ENCODE measurements around the gene SPATA2L.

Gene SPATA2L

DNA sequence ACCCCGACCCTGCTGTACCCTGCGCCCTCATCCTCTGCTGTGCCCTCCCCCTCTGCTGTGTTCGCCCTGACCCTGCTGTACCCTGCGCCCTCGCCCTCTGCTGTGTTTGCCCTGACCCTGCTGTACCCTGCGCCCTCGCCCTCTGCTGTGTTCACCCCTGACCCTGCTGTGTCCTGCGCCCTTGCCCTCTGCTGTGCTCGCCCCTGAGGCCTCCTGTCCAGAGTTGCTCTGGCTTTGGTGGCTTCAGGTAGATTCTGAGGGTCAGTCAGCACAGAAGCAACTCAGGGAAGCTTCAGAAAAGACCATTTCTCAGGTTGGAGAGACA is 31.4 kb upstream of the SPATA2L start:
- no peaks in the 10 kb centered on the region for H3K4me1 ChIP-seq (ENCODE audit: low read length)
- no peaks in the 10 kb centered on the region for H3K36me3 ChIP-seq (replicated peaks; ENCODE audit: insufficient read depth, low read length)
- no peaks in the 10 kb centered on the region for H3K9me3 ChIP-seq (replicated peaks; ENCODE audit: insufficient read depth, low read length)
- TF ChIP-seq EZH2 (optimal IDR thresholded peaks at IDR 0.05; ENCODE audit: low read depth, low read length), result no peak
- TF ChIP-seq, protein P1, sequence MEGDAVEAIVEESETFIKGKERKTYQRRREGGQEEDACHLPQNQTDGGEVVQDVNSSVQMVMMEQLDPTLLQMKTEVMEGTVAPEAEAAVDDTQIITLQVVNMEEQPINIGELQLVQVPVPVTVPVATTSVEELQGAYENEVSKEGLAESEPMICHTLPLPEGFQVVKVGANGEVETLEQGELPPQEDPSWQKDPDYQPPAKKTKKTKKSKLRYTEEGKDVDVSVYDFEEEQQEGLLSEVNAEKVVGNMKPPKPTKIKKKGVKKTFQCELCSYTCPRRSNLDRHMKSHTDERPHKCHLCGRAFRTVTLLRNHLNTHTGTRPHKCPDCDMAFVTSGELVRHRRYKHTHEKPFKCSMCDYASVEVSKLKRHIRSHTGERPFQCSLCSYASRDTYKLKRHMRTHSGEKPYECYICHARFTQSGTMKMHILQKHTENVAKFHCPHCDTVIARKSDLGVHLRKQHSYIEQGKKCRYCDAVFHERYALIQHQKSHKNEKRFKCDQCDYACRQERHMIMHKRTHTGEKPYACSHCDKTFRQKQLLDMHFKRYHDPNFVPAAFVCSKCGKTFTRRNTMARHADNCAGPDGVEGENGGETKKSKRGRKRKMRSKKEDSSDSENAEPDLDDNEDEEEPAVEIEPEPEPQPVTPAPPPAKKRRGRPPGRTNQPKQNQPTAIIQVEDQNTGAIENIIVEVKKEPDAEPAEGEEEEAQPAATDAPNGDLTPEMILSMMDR (IDR thresholded peaks at IDR 0.05; ENCODE audit: low read length), result no peak
- no peak for TF ChIP-seq EZH2phosphoT487 (IDR thresholded peaks at IDR 0.05; ENCODE audit: low read length)
- no peaks in the 10 kb centered on the region for H4K20me1 ChIP-seq (ENCODE audit: insufficient read depth, low read length)
- H3K79me2 ChIP-seq (ENCODE audit: low read length), result peaks cover 16% of the 10 kb centered on the region
- H3K27ac ChIP-seq (ENCODE audit: low read length), result no peak overlapping the region
- H3K9me2 ChIP-seq (replicated peaks; ENCODE audit: insufficient read depth, low read length), result no peaks in the 10 kb centered on the region
- H2AFZ ChIP-seq (ENCODE audit: low read length), result no peak overlapping the region
- H3K4me2 ChIP-seq (ENCODE audit: low read depth, low read length), result no peak overlapping the region
- no peak for DNase-seq
- H3F3A ChIP-seq (ENCODE audit: insufficient read depth, low read length), result no peaks in the 10 kb centered on the region
- no peak overlapping the region for H3K4me3 ChIP-seq (ENCODE audit: low read length)
- H3K27me3 ChIP-seq (replicated peaks; ENCODE audit: insufficient read depth, low read length), result no peaks in the 10 kb centered on the region
- H3K9ac ChIP-seq (ENCODE audit: low read length), result no peak overlapping the region

DNA sequence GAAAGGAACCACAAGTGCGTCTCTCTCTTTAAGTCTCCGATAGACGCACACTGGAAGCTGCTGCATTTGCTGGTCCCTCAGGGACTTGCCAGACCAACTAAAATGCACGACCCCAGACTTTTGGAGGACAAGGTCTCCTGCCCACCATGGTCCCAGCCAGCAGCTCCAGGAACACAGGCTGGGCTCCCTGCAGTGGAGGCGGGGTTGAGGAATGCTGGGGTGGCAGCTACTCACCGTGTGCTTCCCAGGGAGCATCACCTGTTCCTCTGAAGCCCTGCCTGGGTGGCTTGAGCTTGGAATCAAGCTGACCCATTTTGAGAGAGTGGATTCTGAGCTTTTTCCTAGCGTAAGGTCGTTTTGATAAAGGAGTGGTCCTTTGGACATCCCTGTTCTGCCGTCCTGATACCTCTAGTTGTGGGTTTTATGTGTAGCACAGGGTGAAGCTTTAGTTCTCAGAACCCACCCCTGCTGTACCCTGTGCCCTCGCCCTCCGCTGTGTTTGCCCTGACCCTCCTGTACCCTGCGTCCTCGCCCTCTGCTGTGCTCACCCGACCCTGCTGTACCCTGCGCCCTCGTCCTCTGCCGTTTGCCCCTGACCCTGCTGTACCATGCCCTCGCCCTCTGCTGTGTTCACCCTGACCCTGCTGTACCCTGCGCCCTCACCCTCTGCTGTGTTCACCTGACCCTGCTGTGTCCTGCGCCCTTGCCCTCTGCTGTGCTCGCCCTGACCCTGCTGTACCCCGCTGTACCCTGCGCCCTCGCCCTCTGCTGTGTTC is 30.8 kb upstream of the SPATA2L start:
- Histone ChIP-seq H4K20me1 (ENCODE audit: insufficient read depth, low read length) (no peaks in the 10 kb centered on the region), H3K9me2 (replicated peaks; ENCODE audit: insufficient read depth, low read length) (no peaks in the 10 kb centered on the region), H2AFZ (ENCODE audit: low read length) (no peak overlapping the region), H3K79me2 (ENCODE audit: low read length) (peaks cover 12% of the 10 kb centered on the region), H3K9ac (ENCODE audit: low read length) (no peak overlapping the region), H3K9me3 (replicated peaks; ENCODE audit: insufficient read depth, low read length) (no peaks in the 10 kb centered on the region), H3F3A (ENCODE audit: insufficient read depth, low read length) (no peaks in the 10 kb centered on the region), H3K4me3 (ENCODE audit: low read length) (no peak overlapping the region), H3K36me3 (replicated peaks; ENCODE audit: insufficient read depth, low read length) (no peaks in the 10 kb centered on the region), H3K27ac (ENCODE audit: low read length) (no peak overlapping the region), H3K4me1 (ENCODE audit: low read length) (no peaks in the 10 kb centered on the region), H3K4me2 (ENCODE audit: low read depth, low read length) (no peak overlapping the region), H3K27me3 (replicated peaks; ENCODE audit: insufficient read depth, low read length) (no peaks in the 10 kb centered on the region)
- no peak for DNase-seq
- TF ChIP-seq, protein P1 (IDR thresholded peaks at IDR 0.05; ENCODE audit: low read length), result no peak
- TF ChIP-seq EZH2phosphoT487 (IDR thresholded peaks at IDR 0.05; ENCODE audit: low read length), result no peak
- no peak for TF ChIP-seq EZH2 (optimal IDR thresholded peaks at IDR 0.05; ENCODE audit: low read depth, low read length)

DNA sequence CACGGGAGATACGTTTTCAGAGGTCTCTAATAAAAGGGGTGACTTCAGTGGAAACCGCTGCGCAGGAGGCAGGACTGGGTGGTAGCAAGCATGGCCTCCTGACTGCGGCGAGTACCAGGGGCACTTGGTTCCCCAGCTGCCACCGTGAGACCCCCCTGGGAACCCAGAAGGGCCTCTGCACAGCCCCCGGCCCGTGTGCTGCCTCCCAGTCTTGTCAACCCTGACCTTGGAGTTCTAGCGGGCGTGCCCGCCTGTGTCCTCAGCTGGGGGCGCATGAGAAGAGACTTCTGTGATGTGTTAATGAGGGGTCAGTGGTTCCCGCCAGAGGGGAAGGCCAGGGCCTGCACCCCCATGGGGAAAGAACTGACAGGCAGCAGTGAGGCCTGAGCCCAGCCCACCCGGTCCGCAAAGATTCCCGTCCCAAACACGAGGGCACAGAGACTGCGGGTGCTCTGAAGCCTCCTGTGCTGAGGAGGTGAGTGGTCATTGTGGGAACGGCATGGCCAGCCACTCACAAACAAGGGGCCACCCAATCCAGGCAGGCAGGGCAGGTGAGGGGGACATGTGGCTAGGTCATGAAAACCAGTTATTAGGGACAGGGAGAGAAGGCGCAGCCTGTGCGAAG is 29.2 kb upstream of the SPATA2L start:
- H3K4me3 ChIP-seq (ENCODE audit: low read length), result no peak overlapping the region
- no peak overlapping the region for H3K4me2 ChIP-seq (ENCODE audit: low read depth, low read length)
- H3K9ac ChIP-seq (ENCODE audit: low read length), result no peak overlapping the region
- no peak for DNase-seq
- no peaks in the 10 kb centered on the region for H3K27me3 ChIP-seq (replicated peaks; ENCODE audit: insufficient read depth, low read length)
- H4K20me1 ChIP-seq (ENCODE audit: insufficient read depth, low read length), result no peaks in the 10 kb centered on the region
- no peaks in the 10 kb centered on the region for H3K4me1 ChIP-seq (ENCODE audit: low read length)
- no peak overlapping the region for H3K27ac ChIP-seq (ENCODE audit: low read length)
- no peaks in the 10 kb centered on the region for H3F3A ChIP-seq (ENCODE audit: insufficient read depth, low read length)
- H3K9me2 ChIP-seq (replicated peaks; ENCODE audit: insufficient read depth, low read length), result no peaks in the 10 kb centered on the region
- no peaks in the 10 kb centered on the region for H3K9me3 ChIP-seq (replicated peaks; ENCODE audit: insufficient read depth, low read length)
- H3K79me2 ChIP-seq (ENCODE audit: low read length), result peaks cover 3% of the 10 kb centered on the region; the same call in 1 of the 2 replicates
- H2AFZ ChIP-seq (ENCODE audit: low read length), result no peak overlapping the region
- TF ChIP-seq EZH2phosphoT487 (IDR thresholded peaks at IDR 0.05; ENCODE audit: low read length), result no peak
- TF ChIP-seq, protein P1 (IDR thresholded peaks at IDR 0.05; ENCODE audit: low read length), result no peak
- TF ChIP-seq EZH2 (optimal IDR thresholded peaks at IDR 0.05; ENCODE audit: low read depth, low read length), result no peak
- no peaks in the 10 kb centered on the region for H3K36me3 ChIP-seq (replicated peaks; ENCODE audit: insufficient read depth, low read length)

Measured in MM.1S (cell line).